HUES6 (cell line): ENCODE data around the gene C5orf34.
"Not testable (repeated sequence)": the region's sequence is repeated elsewhere in the genome, so short reads cannot be mapped to it uniquely, and the experiment has no call there.

Source experiments
- H3K27ac ChIP-seq: 2 replicates; pipeline ENCODE4 v1.7.0; 2013; ENCODE audit warnings: low read depth, mild to moderate bottlenecking, low read length, inconsistent platforms
- H3K27me3 ChIP-seq: 2 replicates; pipeline ENCODE4 v1.6.1; 2013; ENCODE audit warnings: low read length; ENCODE audit not compliant: control insufficient read depth, insufficient read depth
- H3K36me3 ChIP-seq: 2 replicates; pipeline ENCODE4 v1.6.1; 2013; ENCODE audit warnings: low read length; ENCODE audit not compliant: control insufficient read depth, insufficient read depth
- H3K4me1 ChIP-seq: 2 replicates; pipeline ENCODE4 v1.6.1; 2013; ENCODE audit warnings: low read length; ENCODE audit not compliant: control insufficient read depth, insufficient read depth
- H3K4me3 ChIP-seq: 2 replicates; pipeline ENCODE4 v1.5.1; 2013; ENCODE audit warnings: low read depth, low read length
- H3K9ac ChIP-seq: one replicate; pipeline ENCODE4 v1.6.1; 2013; ENCODE audit warnings: mild to moderate bottlenecking, low read length
- H3K9me3 ChIP-seq: 2 replicates; pipeline ENCODE4 v1.6.1; 2013; ENCODE audit warnings: low read depth, low read length; ENCODE audit not compliant: control insufficient read depth, insufficient read depth

The C5orf34 gene, protein sequence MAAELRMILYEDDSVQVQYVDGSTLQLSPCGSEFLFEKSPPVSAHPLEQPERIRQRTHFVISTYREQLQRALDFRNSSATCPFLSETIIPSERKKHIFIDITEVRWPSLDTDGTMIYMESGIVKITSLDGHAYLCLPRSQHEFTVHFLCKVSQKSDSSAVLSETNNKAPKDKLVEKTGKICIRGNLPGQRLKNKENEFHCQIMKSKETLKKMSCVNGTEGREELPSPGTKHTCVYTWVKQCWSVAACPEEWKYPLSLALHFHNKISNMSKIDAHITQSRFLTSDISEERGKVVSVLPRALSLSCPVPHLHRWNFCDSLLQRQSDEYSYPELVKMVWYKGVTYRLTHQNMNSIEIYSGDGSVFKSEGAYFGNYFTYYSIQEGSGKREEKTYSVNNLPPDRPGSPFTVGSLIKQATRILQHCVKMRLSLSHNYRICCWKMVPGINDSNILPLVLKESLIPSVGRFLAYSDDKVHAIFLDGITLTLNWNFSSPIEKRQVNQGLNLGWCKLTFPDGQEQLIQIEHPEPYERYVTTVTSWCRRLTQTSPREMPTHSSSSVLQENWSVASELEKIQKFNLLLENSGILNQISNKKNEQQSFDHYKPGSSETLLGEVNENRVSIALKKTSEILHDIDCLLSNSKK

DNA sequence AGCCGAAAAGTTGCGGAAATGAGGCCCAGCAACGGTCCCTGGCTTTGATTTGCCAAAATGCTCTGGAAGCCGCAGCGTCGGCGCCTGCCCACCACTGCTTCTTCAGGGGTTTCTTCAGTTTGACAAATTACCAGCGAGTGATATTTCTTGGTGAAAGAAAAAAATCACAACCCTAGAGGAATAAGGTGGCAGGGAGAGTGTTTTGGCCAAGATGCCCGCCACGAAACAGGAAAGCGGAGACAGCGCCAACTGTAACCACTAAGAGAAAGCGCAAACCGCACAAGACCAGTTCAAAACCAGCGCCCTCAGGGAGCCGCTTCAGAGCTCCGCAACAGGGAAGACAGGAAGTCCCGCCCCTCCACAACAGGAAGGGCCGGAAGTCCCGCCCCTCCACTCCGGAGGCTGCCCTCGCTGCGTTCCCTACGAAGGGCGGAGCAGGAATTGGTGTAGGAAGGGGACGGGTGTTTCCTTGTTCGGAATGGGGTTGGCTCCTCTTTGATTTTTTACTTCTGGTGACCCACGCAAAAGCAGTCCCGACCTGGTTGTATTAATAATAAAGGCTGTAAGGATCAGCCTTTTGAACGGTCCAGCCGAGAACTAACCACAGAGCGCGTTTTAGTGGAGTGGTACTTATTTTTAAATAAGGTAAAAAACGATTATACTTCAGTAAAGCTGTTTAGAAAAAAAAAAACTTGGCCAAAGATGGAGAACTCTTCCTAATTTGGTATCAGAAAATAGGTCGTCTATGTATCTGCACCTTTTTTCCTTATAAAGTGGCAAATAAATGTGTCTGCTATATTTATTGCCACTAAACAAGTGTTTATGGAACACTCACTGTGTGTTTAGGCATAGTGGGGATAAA lies at the start of gene C5orf34:
Gene C5orf34 (minus strand): TSS at position 333 of the 862 bp plus-strand sequence. CDS start 5,809 bp downstream, outside the sequence.
- Histone ChIP-seq H3K4me1 (peaks cover 4% of the 10 kb centered on the region), H3K4me3 (peak within 1 kb of the TSS; percentile 75), H3K36me3 (no peaks in the 10 kb centered on the region), H3K27ac (peak within 1 kb of the TSS; percentile 81), H3K9me3 (peaks cover 6% of the 10 kb centered on the region; the same call in 1 of the 2 replicates), H3K27me3 (no peaks in the 10 kb centered on the region; the same call in 1 of the 2 replicates), H3K9ac (peak within 1 kb of the TSS; percentile 83)

DNA sequence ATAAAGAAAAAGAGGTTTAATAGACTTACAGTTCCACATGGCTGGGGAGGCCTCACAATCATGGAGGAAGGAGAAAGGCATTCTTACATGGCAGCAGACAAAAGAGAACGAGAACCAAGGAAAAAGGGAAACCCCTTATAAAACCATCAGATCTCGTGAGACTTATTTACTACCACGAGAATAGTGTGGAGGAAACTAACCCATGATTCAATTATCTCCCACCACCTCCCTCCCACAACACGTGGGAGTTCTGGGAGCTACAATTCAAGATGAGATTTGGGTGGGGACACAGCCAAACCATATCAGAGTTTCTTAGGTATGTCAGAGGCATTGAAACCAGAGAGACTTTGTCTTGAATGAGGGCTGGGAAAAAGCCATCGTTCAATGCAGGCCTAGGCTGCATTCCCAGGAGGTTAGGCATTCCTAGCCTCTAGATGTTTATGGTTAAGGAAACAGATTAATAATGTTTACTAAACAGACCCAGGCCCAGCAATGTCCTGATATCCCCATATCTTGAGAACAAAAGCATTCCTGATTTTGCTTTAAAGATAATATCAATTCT lies 49.4 kb upstream of the C5orf34 start:
- no peaks in the 10 kb centered on the region for H3K9me3 ChIP-seq
- H3K4me1 ChIP-seq = no peaks in the 10 kb centered on the region
- no peaks in the 10 kb centered on the region for H3K27me3 ChIP-seq
- H3K36me3 ChIP-seq = no peaks in the 10 kb centered on the region
- no peak overlapping the region for H3K4me3 ChIP-seq
- H3K27ac ChIP-seq = no peak overlapping the region
- no peak overlapping the region for H3K9ac ChIP-seq

DNA sequence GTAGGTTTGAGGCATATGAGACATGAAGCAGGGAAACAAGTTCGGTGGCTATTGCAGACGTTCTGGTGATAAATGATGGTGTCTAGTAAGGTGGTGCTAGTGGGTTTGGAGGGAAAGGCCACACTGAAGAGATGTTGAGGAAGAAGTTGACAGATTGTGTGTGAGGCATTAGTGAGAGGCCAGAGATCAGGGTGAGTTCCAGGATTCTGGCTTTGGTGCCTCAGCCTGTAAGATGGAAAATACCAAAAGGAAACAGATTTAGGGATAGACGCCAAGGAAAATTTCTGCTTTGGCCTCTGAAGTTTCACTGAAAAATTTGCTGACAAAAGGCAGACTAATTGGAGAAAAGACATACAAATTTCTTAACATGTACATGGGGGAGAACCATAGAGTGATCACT lies 48.4 kb upstream of the C5orf34 start:
- H3K9ac ChIP-seq = no peak overlapping the region
- no peaks in the 10 kb centered on the region for H3K36me3 ChIP-seq
- H3K9me3 ChIP-seq = no peaks in the 10 kb centered on the region
- H3K4me3 ChIP-seq = no peak overlapping the region
- H3K4me1 ChIP-seq = no peaks in the 10 kb centered on the region
- no peak overlapping the region for H3K27ac ChIP-seq
- H3K27me3 ChIP-seq = no peaks in the 10 kb centered on the region

DNA sequence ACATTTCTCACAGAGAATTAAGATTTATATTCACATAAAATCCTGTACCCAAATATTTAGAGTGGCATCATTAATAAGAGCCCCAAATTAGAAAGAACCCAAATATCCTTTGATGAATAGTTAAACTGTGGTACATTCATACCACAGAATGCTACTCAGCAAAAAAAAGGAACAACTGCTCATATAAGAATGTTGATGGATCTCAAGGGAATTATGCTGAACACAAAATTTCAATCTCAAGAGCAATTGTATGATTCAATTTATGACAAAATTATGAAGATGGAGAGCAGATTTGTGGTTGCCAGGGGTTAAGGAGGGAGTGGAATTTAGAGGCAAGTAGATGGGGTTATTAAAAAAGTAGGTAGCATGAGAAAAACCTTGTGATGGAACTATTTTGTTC lies 46.4 kb upstream of the C5orf34 start:
- Histone ChIP-seq H3K4me3 (no peak overlapping the region), H3K9ac (no peak overlapping the region), H3K36me3 (no peaks in the 10 kb centered on the region), H3K4me1 (peaks cover 2% of the 10 kb centered on the region; the same call in 1 of the 2 replicates), H3K9me3 (no peaks in the 10 kb centered on the region), H3K27me3 (no peaks in the 10 kb centered on the region), H3K27ac (no peak overlapping the region)

DNA sequence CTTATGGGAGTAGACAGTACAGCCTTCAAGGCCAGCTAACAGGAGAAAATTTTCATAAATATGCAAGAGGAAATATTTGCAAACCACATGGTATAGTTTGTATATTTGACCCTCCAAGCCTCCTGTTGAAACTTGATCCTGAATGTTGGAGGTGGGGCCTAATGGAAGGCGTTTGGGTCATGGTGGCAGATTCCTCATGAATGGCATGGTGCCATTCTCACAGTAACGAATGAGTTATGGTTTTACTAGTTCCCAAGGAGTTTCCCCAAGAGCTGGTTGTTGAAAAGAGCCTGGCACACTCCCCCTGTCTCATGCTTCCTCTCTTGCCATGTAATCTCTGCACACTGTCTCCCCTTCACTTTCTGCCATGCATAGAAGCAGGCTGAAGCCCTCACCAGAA lies 45.2 kb upstream of the C5orf34 start:
- Histone ChIP-seq H3K27ac (no peak overlapping the region), H3K36me3 (peaks cover 6% of the 10 kb centered on the region), H3K4me1 (peaks cover 6% of the 10 kb centered on the region), H3K27me3 (no peaks in the 10 kb centered on the region), H3K9me3 (no peaks in the 10 kb centered on the region), H3K4me3 (no peak overlapping the region), H3K9ac (no peak overlapping the region)

DNA sequence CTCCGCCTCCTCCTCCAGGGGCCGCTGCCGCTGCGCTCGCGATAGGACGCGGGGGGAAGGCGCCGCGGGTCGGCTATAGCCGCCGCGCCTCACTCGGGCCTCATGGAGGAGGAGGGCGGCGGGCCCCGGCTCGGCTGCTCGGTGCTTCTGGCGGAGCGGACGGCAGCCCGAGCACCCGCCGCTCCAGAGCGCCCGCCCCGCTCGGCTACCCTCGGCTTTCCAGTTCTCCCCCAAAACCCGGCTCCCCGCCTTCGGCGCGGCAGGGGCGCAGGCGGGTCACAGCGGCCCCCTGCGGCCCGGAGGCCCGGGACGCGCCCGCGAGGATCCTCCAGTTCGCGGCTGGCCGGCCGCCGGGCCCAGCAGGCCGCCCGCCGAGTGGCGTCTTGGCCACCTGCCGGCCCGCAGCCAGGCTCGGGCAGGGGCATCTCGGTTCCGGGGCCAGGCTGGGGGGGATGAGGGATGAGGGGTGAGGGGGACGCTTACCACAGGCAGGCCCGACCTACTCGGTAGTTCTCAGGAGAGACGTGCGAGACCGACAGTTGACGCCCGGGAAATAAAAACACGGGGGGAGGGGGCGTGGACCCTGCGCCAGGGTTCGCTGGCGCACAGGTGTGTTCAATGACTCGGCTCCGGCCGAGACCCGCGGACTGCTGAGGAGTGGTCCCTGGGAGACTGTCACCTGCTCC lies 42.1 kb upstream of the C5orf34 start, which contains the start of gene PAIP1:
Gene PAIP1 (minus strand): TSS at position 221 of the 686 bp plus-strand sequence. CDS start 231 bp downstream, outside the sequence.
- Histone ChIP-seq H3K9ac (peak within 1 kb of the TSS; percentile 99), H3K4me1 (peaks cover 26% of the 10 kb centered on the region), H3K9me3 (no peaks in the 10 kb centered on the region), H3K27me3 (no peaks in the 10 kb centered on the region), H3K4me3 (peak within 1 kb of the TSS; percentile 100), H3K27ac (peak within 1 kb of the TSS; percentile 99), H3K36me3 (peaks cover 37% of the 10 kb centered on the region)

DNA sequence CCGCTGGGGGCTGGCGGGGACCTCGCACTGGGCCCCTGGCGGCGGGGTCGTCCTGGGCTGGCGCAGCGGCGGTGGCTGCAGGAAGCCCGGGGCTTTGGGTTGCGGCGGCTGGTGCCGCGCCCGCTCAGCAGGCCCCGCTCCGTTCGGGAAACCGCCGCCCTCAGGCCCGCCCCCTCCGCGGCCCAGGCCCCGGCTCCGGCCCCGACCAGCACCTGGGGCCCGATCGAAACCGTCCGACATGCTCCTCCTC lies 41.6 kb upstream of the C5orf34 start:
- H3K4me1 ChIP-seq = peaks cover 26% of the 10 kb centered on the region
- H3K27me3 ChIP-seq, H3K9me3 ChIP-seq: not testable (repeated sequence)
- peak overlapping the region; percentile 100 for H3K4me3 ChIP-seq
- peaks cover 42% of the 10 kb centered on the region for H3K36me3 ChIP-seq
- H3K9ac ChIP-seq = peak overlapping the region; percentile 99
- H3K27ac ChIP-seq = peak overlapping the region; percentile 99

DNA sequence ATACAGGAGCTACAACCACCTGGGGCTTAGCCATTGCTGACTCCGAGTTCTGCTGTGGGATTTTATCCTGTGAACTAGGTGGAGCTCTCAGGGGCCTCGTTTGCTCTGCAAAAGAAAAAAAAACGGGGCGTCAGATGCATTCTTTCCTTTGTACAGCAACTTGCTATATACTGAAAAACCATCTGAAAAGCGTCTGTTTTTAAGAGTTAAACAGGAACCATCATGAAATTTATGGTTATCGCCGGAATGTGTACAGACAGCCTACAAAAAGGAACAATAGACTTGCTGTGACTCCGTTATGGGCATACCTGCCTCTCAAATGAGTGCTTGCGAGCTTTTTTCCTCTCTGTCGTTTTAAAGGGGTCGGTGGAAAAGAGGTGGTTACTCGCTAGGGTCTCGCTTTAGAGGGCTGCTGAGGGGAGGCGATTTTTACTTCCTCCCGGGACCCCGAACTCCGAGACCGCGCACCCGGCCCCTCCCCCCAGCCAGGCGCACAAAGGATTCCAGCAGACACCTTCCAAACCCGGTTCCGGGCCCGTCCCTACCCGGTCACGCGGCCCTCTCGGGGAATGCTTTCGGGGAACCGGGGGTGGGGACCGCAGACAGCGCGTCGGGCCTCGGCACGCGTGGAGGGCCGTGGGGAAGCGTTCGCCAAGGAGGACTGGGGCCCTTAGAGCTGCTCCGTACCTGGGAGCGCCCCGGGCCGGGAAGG lies 41.1 kb upstream of the C5orf34 start:
- Histone ChIP-seq H3K27ac (peak overlapping the region; percentile 99), H3K4me3 (peak overlapping the region; percentile 100), H3K4me1 (peaks cover 26% of the 10 kb centered on the region), H3K9ac (peak overlapping the region; percentile 99), H3K27me3 (no peaks in the 10 kb centered on the region), H3K36me3 (peaks cover 47% of the 10 kb centered on the region), H3K9me3 (no peaks in the 10 kb centered on the region)

DNA sequence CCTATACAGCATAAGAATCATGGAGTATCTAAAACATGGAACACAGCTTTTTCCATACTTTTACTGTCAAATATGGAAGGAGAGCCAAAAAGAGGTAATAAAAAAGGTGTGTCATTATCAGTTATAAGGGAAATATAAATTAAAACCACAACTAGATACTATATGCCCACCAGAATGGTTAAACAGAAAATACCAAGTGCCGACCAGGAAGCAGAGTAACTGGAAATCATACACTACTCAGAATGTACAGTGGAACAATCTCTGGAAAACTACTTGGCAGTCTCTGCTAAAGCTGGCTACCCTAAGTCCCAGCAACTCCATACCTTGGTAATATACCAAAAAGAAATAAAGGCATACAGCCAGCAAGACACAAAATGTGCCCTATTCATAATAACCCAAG lies 39.5 kb upstream of the C5orf34 start:
- Histone ChIP-seq H3K4me1 (peaks cover 26% of the 10 kb centered on the region), H3K9ac (no peak overlapping the region), H3K27ac (no peak overlapping the region), H3K36me3 (peaks cover 54% of the 10 kb centered on the region), H3K27me3 (no peaks in the 10 kb centered on the region), H3K4me3 (peak overlapping the region; percentile 100), H3K9me3 (no peaks in the 10 kb centered on the region)

DNA sequence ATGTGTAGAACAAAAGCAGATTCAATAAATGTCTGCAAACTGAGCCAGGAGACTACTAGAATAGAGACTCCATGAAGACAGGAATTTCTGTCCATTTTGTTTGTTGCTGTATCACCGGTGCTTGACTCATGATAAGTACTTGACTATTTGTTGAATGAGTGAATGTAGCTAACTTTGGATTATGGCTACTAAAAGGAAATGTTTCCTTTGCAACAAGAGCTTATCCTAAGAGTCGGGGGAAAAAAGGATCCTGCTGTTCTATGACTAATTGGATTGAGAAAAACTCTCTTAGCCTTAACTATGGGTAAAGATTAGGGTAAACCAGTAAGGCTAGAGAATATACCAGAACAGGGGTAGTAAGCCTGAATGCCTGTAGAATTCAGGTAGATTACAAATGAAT lies 38.4 kb upstream of the C5orf34 start:
- H3K4me1 ChIP-seq = peaks cover 26% of the 10 kb centered on the region
- no peaks in the 10 kb centered on the region for H3K9me3 ChIP-seq
- no peak overlapping the region for H3K9ac ChIP-seq
- H3K27me3 ChIP-seq = no peaks in the 10 kb centered on the region
- H3K4me3 ChIP-seq = peak overlapping the region; percentile 100; the same call in 1 of the 2 replicates
- H3K36me3 ChIP-seq = peaks cover 64% of the 10 kb centered on the region
- H3K27ac ChIP-seq = peak overlapping the region; percentile 47; the same call in 1 of the 2 replicates
